GM23338 (cell line): ENCODE results near the gene SHISA7. TPM values are rescaled to one million over a fixed set of nuclear protein-coding genes. Genes with fewer than 3 reads are reported as not detected.

ENCODE experiments used
- ATAC-seq: fragments of 200-7000 bp; cut with Tn5 transposase; 3 replicates; pipeline ENCODE4 v1.9.1; 2020
- DNase-seq: peaks from one replicate; pipeline ENCODE4 v3.0.0-alpha.2; 2015; ENCODE audit warnings: low spot score
- H2AFZ ChIP-seq: fragments of 200-600 bp; sonication (generic); 2 replicates; pipeline ENCODE4 v1.8.0; 2016; ENCODE audit warnings: antibody characterized with exemption, mild to moderate bottlenecking, moderate library complexity
- H3F3A ChIP-seq: fragments of 200-600 bp; sonication (generic); replicated peaks from 2 replicates; pipeline ENCODE4 v1.8.0; 2017; ENCODE audit warnings: antibody characterized with exemption, mixed run types, low read depth
- H3K27ac ChIP-seq: fragments of 200-600 bp; sonication (generic); 2 replicates; pipeline ENCODE4 v1.6.1; 2016; ENCODE audit warnings: low read depth
- H3K27me3 ChIP-seq: fragments of 200-600 bp; sonication (generic); 2 replicates; pipeline ENCODE4 v1.8.0; 2016; ENCODE audit warnings: mild to moderate bottlenecking, mixed run types, moderate library complexity; ENCODE audit not compliant: insufficient read depth
- H3K36me3 ChIP-seq: fragments of 200-600 bp; sonication (generic); 2 replicates; pipeline ENCODE4 v1.8.0; 2016; ENCODE audit warnings: mild to moderate bottlenecking; ENCODE audit not compliant: insufficient read depth
- H3K4me1 ChIP-seq: fragments of 200-600 bp; sonication (generic); 2 replicates; pipeline ENCODE4 v1.8.0; 2016; ENCODE audit warnings: mild to moderate bottlenecking, moderate library complexity; ENCODE audit not compliant: insufficient read depth
- H3K4me2 ChIP-seq: fragments of 200-600 bp; sonication (generic); 2 replicates; pipeline ENCODE4 v1.7.1; 2017; ENCODE audit warnings: mixed run types
- H3K4me3 ChIP-seq: fragments of 200-600 bp; sonication (generic); 2 replicates; pipeline ENCODE4 v1.6.1; 2016; ENCODE audit warnings: mixed run types
- H3K79me2 ChIP-seq: fragments of 200-600 bp; sonication (generic); replicated peaks from 2 replicates; pipeline ENCODE4 v1.8.0; 2017; ENCODE audit warnings: mild to moderate bottlenecking; ENCODE audit not compliant: insufficient read depth
- H3K9me2 ChIP-seq: fragments of 200-600 bp; sonication (generic); 2 replicates; pipeline ENCODE4 v1.8.0; 2017; ENCODE audit not compliant: insufficient read depth
- H4K20me1 ChIP-seq: fragments of 200-600 bp; sonication (generic); replicated peaks from 2 replicates; pipeline ENCODE4 v1.8.0; 2017; ENCODE audit warnings: mild to moderate bottlenecking; ENCODE audit not compliant: insufficient read depth
- H3K27ac Mint-ChIP-seq: 2 replicates; pipeline ENCODE4 v1.8.0; 2020; ENCODE audit warnings: inconsistent platforms, mild to moderate bottlenecking, moderate library complexity, mixed read lengths
- H3K27me3 Mint-ChIP-seq: 3 replicates; pipeline ENCODE4 v1.8.0; 2022; ENCODE audit warnings: low read depth, mild to moderate bottlenecking, moderate library complexity, mixed read lengths, inconsistent platforms; ENCODE audit not compliant: insufficient read depth, poor library complexity
- H3K36me3 Mint-ChIP-seq: 3 replicates; pipeline ENCODE4 v1.8.0; 2021; ENCODE audit warnings: low read depth, mild to moderate bottlenecking, inconsistent platforms, moderate library complexity, mixed read lengths
- H3K4me1 Mint-ChIP-seq: 3 replicates; pipeline ENCODE4 v1.8.0; 2020; ENCODE audit warnings: mild to moderate bottlenecking, inconsistent platforms, mixed read lengths
- H3K4me3 Mint-ChIP-seq: 3 replicates; pipeline ENCODE4 v1.8.0; 2021; ENCODE audit warnings: moderate library complexity, mild to moderate bottlenecking, inconsistent platforms, mixed read lengths
- H3K9me3 Mint-ChIP-seq: 3 replicates; pipeline ENCODE4 v1.8.0; 2020; ENCODE audit warnings: moderate library complexity, mild to moderate bottlenecking, inconsistent platforms, mixed read lengths
- JUNB ChIP-seq: IDR thresholded peaks from one replicate; pipeline ENCODE4 v1.6.1; 2016; ENCODE audit warnings: antibody characterized with exemption; ENCODE audit not compliant: unreplicated experiment
- POLR2AphosphoS5 ChIP-seq: IDR thresholded peaks from 2 replicates; pipeline ENCODE4 v1.6.1; 2016; ENCODE audit warnings: antibody characterized with exemption, low read depth
- STAT1 ChIP-seq: IDR thresholded peaks from one replicate; pipeline ENCODE4 v1.6.1; 2016; ENCODE audit warnings: antibody characterized with exemption; ENCODE audit not compliant: unreplicated experiment
- ZNF331 ChIP-seq: fragments of 250-450 bp; sonication (Bioruptor Pico); IDR thresholded peaks from 2 replicates; pipeline ENCODE4 v1.5.0; 2020; ENCODE audit warnings: low read depth, mild to moderate bottlenecking, moderate library complexity
- polyA plus RNA-seq: library from polyadenylated mRNA; unstranded; fragments of >200 nt; fragmentation: Nextera tagmentation; extraction: Ambion mirVana; gene quantifications from 2 replicates; pipeline ENCODE4 v1.2.1, GENCODE V29; 2016
- total RNA-seq: library from RNA; depleted of rRNA; stranded (reverse); fragments of >200 nt; shearing (Covaris generic); gene quantifications from 2 replicates; pipeline ENCODE4 v1.2.3, GENCODE V29; 2014
- TF ChIP-seq, protein P1 (sequence below): IDR thresholded peaks from one replicate; pipeline ENCODE4 v1.6.1; 2018; ENCODE audit warnings: antibody characterized with exemption; ENCODE audit not compliant: unreplicated experiment
- TF ChIP-seq, protein P2 (sequence below): fragments of 250-450 bp; sonication (Bioruptor Pico); IDR thresholded peaks from 2 replicates; pipeline ENCODE4 v1.5.0; 2020; ENCODE audit warnings: mild to moderate bottlenecking, moderate library complexity

SHISA7 gene
- total and polyA plus RNA-seq, 2 experiments from 2014 or later, result 0.32 to 1.4 TPM

DNA sequence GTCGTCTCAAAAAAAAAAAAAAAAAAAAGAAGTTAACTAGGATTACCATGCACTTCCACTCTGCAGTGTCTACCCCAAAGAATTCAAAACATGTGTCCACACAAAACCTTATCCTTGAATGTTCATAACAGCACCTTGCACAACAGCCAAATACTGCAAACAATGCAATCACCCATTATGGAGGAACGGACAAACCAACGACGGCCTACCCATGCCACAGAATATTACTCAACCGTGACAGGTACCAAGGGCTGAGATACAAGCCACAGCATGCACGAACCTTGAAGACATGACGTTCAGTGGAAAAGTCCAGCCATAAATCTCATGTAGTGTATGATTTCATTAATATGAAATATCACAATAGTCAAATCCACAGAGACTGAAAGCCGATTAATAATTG, 3.0 kb upstream of the SHISA7 start:
- Histone ChIP-seq H3K36me3 (no peaks in the 10 kb centered on the region), H3K27ac (no peak overlapping the region), H3K27me3 (peaks cover 88% of the 10 kb centered on the region), H2AFZ (no peak overlapping the region), H3K4me1 (peaks cover 7% of the 10 kb centered on the region; the same call in 1 of the 2 replicates), H3K4me2 (no peak overlapping the region), H3K9me2 (no peaks in the 10 kb centered on the region), H4K20me1 (no peaks in the 10 kb centered on the region), H3K4me3 (no peak overlapping the region), H3K79me2 (no peaks in the 10 kb centered on the region), H3F3A (peaks cover 11% of the 10 kb centered on the region)
- no peak for ATAC-seq
- no peak overlapping the region; the same call in 2 of the 3 replicates for H3K4me3 Mint-ChIP-seq
- no peaks in the 10 kb centered on the region; the same call in none of the 3 replicates for H3K9me3 Mint-ChIP-seq
- no peaks in the 10 kb centered on the region; the same call in 2 of the 3 replicates for H3K36me3 Mint-ChIP-seq
- H3K4me1 Mint-ChIP-seq, result peaks cover 22% of the 10 kb centered on the region
- peaks cover 57% of the 10 kb centered on the region for H3K27me3 Mint-ChIP-seq
- TF ChIP-seq, protein P1, sequence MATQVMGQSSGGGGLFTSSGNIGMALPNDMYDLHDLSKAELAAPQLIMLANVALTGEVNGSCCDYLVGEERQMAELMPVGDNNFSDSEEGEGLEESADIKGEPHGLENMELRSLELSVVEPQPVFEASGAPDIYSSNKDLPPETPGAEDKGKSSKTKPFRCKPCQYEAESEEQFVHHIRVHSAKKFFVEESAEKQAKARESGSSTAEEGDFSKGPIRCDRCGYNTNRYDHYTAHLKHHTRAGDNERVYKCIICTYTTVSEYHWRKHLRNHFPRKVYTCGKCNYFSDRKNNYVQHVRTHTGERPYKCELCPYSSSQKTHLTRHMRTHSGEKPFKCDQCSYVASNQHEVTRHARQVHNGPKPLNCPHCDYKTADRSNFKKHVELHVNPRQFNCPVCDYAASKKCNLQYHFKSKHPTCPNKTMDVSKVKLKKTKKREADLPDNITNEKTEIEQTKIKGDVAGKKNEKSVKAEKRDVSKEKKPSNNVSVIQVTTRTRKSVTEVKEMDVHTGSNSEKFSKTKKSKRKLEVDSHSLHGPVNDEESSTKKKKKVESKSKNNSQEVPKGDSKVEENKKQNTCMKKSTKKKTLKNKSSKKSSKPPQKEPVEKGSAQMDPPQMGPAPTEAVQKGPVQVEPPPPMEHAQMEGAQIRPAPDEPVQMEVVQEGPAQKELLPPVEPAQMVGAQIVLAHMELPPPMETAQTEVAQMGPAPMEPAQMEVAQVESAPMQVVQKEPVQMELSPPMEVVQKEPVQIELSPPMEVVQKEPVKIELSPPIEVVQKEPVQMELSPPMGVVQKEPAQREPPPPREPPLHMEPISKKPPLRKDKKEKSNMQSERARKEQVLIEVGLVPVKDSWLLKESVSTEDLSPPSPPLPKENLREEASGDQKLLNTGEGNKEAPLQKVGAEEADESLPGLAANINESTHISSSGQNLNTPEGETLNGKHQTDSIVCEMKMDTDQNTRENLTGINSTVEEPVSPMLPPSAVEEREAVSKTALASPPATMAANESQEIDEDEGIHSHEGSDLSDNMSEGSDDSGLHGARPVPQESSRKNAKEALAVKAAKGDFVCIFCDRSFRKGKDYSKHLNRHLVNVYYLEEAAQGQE, result no peak
- TF ChIP-seq POLR2AphosphoS5 (no peak), STAT1 (no peak), JUNB (no peak), ZNF331 (no peak)
- TF ChIP-seq, protein P2, sequence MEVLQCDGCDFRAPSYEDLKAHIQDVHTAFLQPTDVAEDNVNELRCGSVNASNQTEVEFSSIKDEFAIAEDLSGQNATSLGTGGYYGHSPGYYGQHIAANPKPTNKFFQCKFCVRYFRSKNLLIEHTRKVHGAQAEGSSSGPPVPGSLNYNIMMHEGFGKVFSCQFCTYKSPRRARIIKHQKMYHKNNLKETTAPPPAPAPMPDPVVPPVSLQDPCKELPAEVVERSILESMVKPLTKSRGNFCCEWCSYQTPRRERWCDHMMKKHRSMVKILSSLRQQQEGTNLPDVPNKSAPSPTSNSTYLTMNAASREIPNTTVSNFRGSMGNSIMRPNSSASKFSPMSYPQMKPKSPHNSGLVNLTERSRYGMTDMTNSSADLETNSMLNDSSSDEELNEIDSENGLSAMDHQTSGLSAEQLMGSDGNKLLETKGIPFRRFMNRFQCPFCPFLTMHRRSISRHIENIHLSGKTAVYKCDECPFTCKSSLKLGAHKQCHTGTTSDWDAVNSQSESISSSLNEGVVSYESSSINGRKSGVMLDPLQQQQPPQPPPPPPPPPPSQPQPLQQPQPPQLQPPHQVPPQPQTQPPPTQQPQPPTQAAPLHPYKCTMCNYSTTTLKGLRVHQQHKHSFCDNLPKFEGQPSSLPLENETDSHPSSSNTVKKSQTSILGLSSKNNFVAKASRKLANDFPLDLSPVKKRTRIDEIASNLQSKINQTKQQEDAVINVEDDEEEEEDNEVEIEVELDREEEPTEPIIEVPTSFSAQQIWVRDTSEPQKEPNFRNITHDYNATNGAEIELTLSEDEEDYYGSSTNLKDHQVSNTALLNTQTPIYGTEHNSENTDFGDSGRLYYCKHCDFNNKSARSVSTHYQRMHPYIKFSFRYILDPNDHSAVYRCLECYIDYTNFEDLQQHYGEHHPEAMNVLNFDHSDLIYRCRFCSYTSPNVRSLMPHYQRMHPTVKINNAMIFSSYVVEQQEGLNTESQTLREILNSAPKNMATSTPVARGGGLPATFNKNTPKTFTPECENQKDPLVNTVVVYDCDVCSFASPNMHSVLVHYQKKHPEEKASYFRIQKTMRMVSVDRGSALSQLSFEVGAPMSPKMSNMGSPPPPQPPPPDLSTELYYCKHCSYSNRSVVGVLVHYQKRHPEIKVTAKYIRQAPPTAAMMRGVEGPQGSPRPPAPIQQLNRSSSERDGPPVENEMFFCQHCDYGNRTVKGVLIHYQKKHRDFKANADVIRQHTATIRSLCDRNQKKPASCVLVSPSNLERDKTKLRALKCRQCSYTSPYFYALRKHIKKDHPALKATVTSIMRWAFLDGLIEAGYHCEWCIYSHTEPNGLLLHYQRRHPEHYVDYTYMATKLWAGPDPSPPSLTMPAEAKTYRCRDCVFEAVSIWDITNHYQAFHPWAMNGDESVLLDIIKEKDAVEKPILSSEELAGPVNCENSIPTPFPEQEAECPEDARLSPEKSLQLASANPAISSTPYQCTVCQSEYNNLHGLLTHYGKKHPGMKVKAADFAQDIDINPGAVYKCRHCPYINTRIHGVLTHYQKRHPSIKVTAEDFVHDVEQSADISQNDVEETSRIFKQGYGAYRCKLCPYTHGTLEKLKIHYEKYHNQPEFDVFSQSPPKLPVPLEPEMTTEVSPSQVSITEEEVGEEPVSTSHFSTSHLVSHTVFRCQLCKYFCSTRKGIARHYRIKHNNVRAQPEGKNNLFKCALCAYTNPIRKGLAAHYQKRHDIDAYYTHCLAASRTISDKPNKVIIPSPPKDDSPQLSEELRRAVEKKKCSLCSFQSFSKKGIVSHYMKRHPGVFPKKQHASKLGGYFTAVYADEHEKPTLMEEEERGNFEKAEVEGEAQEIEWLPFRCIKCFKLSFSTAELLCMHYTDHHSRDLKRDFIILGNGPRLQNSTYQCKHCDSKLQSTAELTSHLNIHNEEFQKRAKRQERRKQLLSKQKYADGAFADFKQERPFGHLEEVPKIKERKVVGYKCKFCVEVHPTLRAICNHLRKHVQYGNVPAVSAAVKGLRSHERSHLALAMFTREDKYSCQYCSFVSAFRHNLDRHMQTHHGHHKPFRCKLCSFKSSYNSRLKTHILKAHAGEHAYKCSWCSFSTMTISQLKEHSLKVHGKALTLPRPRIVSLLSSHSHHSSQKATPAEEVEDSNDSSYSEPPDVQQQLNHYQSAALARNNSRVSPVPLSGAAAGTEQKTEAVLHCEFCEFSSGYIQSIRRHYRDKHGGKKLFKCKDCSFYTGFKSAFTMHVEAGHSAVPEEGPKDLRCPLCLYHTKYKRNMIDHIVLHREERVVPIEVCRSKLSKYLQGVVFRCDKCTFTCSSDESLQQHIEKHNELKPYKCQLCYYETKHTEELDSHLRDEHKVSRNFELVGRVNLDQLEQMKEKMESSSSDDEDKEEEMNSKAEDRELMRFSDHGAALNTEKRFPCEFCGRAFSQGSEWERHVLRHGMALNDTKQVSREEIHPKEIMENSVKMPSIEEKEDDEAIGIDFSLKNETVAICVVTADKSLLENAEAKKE (CRISPR knock-in tag), result no peak
- no peak for DNase-seq
- no peak overlapping the region for H3K27ac Mint-ChIP-seq
